PC-3 (cell line): ENCODE data around the gene RASGRP1. TPM values are rescaled to one million over a fixed set of nuclear protein-coding genes. Genes with fewer than 3 reads are reported as not detected.
A peak's percentile ranks its signal among the peaks of the same experiment; 100 is the strongest.

ENCODE experiments used
- ATAC-seq: fragments of 200-7000 bp; cut with Tn5 transposase; 2 replicates; pipeline ENCODE4 v1.9.1; 2020; ENCODE audit warnings: mild to moderate bottlenecking, moderate library complexity
- Bru-seq: library from RNA; stranded (reverse); fragments of 400-500 nt; gene quantifications from one replicate; lab custom pipeline; 2021; lab: Mats Ljungman, UMichigan
- BruChase-seq, 2 experiments: library from RNA; stranded (reverse); fragments of 400-500 nt; gene quantifications; one replicate each; lab custom pipeline; 2021; lab: Mats Ljungman, UMichigan
- BruUV-seq: library from RNA; stranded (reverse); fragments of 400-500 nt; replicated peaks from 2 replicates; lab custom pipeline; 2021; lab: Mats Ljungman, UMichigan
- CTCF ChIA-PET: fragments of 300-600 bp; sonication (Branson Sonifier 250); formaldehyde crosslinking; loops from one replicate; lab custom pipeline; 2022; ENCODE audit warnings: antibody characterized with exemption; lab: Charles Lee
- POLR2A ChIA-PET: fragments of 300-600 bp; sonication (Branson Sonifier 250); formaldehyde crosslinking; loops from one replicate; lab custom pipeline; 2022; ENCODE audit warnings: antibody characterized with exemption; ENCODE audit not compliant: unreplicated experiment; lab: Charles Lee
- DNase-seq: peaks from one replicate; pipeline ENCODE4 v3.0.0-alpha.2; 2015
- H2AFZ ChIP-seq: fragments of 300-600 bp; sonication (generic); 2 replicates; pipeline ENCODE4 v1.6.0; 2016; ENCODE audit warnings: antibody characterized with exemption, low read length
- H3F3A ChIP-seq: fragments of 300-600 bp; sonication (generic); one replicate; pipeline ENCODE4 v1.6.0; 2017; ENCODE audit warnings: antibody characterized with exemption, low read length, control low read depth, mild to moderate bottlenecking; ENCODE audit not compliant: unreplicated experiment
- H3K27ac ChIP-seq: fragments of 300-600 bp; sonication (generic); 2 replicates; pipeline ENCODE4 v1.5.1; 2016; ENCODE audit warnings: mild to moderate bottlenecking, low read length
- H3K27me3 ChIP-seq: fragments of 300-600 bp; sonication (generic); 2 replicates; pipeline ENCODE4 v1.6.1; 2016; ENCODE audit warnings: low read length, mixed read lengths
- H3K36me3 ChIP-seq: fragments of 300-600 bp; sonication (generic); 2 replicates; pipeline ENCODE4 v1.6.1; 2016; ENCODE audit warnings: low read depth, mixed run types, low read length, mixed read lengths
- H3K4me1 ChIP-seq: fragments of 300-600 bp; sonication (generic); 2 replicates; pipeline ENCODE4 v1.5.1; 2016; ENCODE audit warnings: low read length; ENCODE audit not compliant: insufficient read depth
- H3K4me2 ChIP-seq: fragments of 300-600 bp; sonication (generic); 2 replicates; pipeline ENCODE4 v1.6.0; 2016; ENCODE audit warnings: low read length
- H3K4me3 ChIP-seq: fragments of 300-600 bp; sonication (generic); 2 replicates; pipeline ENCODE4 v1.5.1; 2016; ENCODE audit warnings: mild to moderate bottlenecking, low read length, mixed read lengths
- H3K79me2 ChIP-seq: fragments of 300-600 bp; sonication (generic); 2 replicates; pipeline ENCODE4 v1.6.1; 2017; ENCODE audit warnings: low read length, mixed read lengths
- H3K9ac ChIP-seq: fragments of 300-600 bp; sonication (generic); 2 replicates; pipeline ENCODE4 v1.6.0; 2016; ENCODE audit warnings: mild to moderate bottlenecking, low read length
- H3K9me2 ChIP-seq: fragments of 300-600 bp; sonication (generic); replicated peaks from 2 replicates; pipeline ENCODE4 v1.6.1; 2016; ENCODE audit warnings: mixed run types, low read length, mixed read lengths
- H3K9me3 ChIP-seq: fragments of 300-600 bp; sonication (generic); 2 replicates; pipeline ENCODE4 v1.6.1; 2016; ENCODE audit warnings: low read length, mixed read lengths
- H4K20me1 ChIP-seq: fragments of 300-600 bp; sonication (generic); 2 replicates; pipeline ENCODE4 v1.6.1; 2016; ENCODE audit warnings: low read length, mixed read lengths
- EZH2 ChIP-seq: fragments of 300-600 bp; sonication (generic); IDR thresholded peaks from one replicate; pipeline ENCODE4 v1.6.1; 2017; ENCODE audit warnings: antibody characterized with exemption, mild to moderate bottlenecking, low read length; ENCODE audit not compliant: unreplicated experiment
- EZH2phosphoT487 ChIP-seq: fragments of 300-600 bp; sonication (generic); IDR thresholded peaks from 2 replicates; pipeline ENCODE4 v1.6.1; 2018; ENCODE audit warnings: mild to moderate bottlenecking, antibody characterized with exemption, low read length, borderline replicate concordance
- intact Hi-C: fragments of 100-400 bp; cut with micrococcal nuclease; formaldehyde crosslinking; loops from 2 replicates; pipeline ENCODE4 v1.9.0; 2023
- long read RNA-seq: library from polyadenylated mRNA; unstranded; transcript quantifications from one replicate; pipeline ENCODE4 v2.0.0, GENCODE V29; 2021; ENCODE audit not compliant: unreplicated experiment
- total RNA-seq: library from RNA; depleted of rRNA; stranded (reverse); fragments of >200 nt; gene quantifications from 2 replicates; pipeline ENCODE4 v1.2.3, GENCODE V29; 2014; rRNA removed
- TF ChIP-seq, protein P1 (sequence below): fragments of 300-600 bp; sonication (generic); conservative IDR thresholded peaks from 2 replicates; pipeline ENCODE4 v1.5.1; 2017; ENCODE audit warnings: antibody characterized with exemption, low read depth, mild to moderate bottlenecking, low read length

Gene RASGRP1
- not detected in 2 replicates for total RNA-seq
- percentile 1 among the genes with signal in this experiment for Bru-seq, nascent RNA
- percentile 1 among the genes with signal in this experiment for BruChase-seq, experiment 1, labeled RNA remaining after a 6-hour chase
- percentile 3 among the genes with signal in this experiment for BruChase-seq, experiment 2, labeled RNA remaining after a 2-hour chase
- long read RNA-seq, partial matches to known transcripts, result 0 of 6 reads
- long read RNA-seq, other reads (novel, unspliced or antisense), result 6 of 6 reads

DNA sequence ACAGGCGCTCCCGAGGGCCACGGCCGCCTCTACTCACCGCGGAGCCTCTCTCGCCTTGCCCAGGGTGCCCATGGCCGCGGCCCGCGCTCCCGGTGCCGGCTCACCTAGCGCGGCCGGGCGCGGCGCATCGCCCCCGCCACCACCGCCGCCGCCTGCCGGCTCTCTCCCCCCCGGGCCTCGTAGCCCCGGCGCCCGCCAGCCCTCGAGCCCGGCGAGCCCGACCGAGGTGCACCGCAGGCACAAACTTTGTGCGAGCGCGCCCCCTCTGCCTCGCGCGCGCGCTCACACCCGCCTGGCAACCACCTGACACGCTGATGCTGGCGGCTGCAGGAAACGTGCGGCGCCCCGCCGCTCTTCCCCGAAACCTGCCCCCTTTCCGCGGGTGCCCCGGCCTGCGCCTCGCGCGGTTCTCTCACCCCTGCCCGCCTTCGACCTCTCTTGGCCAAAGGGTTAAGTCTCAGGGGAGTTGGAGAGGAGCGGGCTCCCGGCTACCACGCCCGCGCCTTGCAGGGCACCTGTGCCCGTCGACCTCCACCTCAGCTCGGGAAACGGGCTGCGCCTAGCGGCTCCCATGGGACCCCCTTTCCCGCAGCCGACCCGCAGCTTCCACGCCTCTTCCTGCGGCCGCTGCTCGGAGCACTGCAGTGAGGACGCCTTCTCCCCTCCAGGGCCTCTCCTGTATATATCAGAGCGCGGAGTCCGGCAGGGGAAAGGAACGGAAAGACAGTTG lies at the start of gene RASGRP1:
Gene RASGRP1, minus strand, starts transcription at position 258 of the 730 bp plus-strand sequence. Its CDS starts 186 bp downstream, at position 72.
- peak within 1 kb of the TSS; percentile 84 for H3K4me2 ChIP-seq
- H3F3A ChIP-seq, result no peaks in the 10 kb centered on the region
- peak; percentile 35 for DNase-seq
- intact Hi-C loops, result loop anchor here (2.0 to 10.0 kb wide), 3 partner anchors 80 to 122 kb away; no protein-coding TSS in a partner anchor
- H3K9me3 ChIP-seq, result no peaks in the 10 kb centered on the region
- H3K9ac ChIP-seq, result no peak within 1 kb of the TSS
- H3K27ac ChIP-seq, result no peak within 1 kb of the TSS
- no peaks in the 10 kb centered on the region for H3K36me3 ChIP-seq
- TF ChIP-seq EZH2 (no peak), EZH2phosphoT487 (0 out of 2 replicates have a peak, but pooled peaks have one; percentile 28)
- TF ChIP-seq, protein P1, sequence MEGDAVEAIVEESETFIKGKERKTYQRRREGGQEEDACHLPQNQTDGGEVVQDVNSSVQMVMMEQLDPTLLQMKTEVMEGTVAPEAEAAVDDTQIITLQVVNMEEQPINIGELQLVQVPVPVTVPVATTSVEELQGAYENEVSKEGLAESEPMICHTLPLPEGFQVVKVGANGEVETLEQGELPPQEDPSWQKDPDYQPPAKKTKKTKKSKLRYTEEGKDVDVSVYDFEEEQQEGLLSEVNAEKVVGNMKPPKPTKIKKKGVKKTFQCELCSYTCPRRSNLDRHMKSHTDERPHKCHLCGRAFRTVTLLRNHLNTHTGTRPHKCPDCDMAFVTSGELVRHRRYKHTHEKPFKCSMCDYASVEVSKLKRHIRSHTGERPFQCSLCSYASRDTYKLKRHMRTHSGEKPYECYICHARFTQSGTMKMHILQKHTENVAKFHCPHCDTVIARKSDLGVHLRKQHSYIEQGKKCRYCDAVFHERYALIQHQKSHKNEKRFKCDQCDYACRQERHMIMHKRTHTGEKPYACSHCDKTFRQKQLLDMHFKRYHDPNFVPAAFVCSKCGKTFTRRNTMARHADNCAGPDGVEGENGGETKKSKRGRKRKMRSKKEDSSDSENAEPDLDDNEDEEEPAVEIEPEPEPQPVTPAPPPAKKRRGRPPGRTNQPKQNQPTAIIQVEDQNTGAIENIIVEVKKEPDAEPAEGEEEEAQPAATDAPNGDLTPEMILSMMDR, result no peak
- ChIA-PET POLR2A (no interaction called here), CTCF (interaction anchor here (1.2 to 1.5 kb wide), 3 partner anchors 124 to 135 kb away, joined by 4 to 12 read pairs (median 6); no protein-coding TSS in a partner anchor)
- H3K4me3 ChIP-seq, result peak within 1 kb of the TSS; percentile 65
- no TSS peak for BruUV-seq
- H3K27me3 ChIP-seq, result peaks cover 47% of the 10 kb centered on the region
- ATAC-seq, result peak; percentile 68
- H4K20me1 ChIP-seq, result no peaks in the 10 kb centered on the region
- no peaks in the 10 kb centered on the region for H3K79me2 ChIP-seq
- H2AFZ ChIP-seq, result peak within 1 kb of the TSS; percentile 60
- no peaks in the 10 kb centered on the region for H3K4me1 ChIP-seq
- no peaks in the 10 kb centered on the region for H3K9me2 ChIP-seq

DNA sequence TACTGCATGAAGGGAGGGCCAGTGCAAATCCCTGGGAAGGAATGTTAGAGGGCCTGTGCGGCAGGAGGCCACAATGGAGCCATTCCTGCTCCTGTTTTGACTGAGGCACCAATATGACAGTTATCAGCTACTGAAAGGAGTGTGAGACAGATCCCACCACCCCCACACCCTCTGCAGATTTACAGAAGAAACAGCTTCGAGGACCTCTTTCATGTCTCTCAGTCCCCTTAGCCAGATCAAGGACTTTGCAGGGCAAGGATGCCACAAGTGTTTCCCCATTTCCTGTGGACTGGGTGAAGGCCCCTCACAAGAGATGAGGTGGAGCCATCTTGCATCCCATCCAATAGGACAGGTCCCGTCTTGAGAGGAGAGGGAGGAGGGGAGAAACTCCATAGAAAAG lies 48.5 kb upstream of the RASGRP1 start:
- BruUV-seq, result no TSS peak
- intact Hi-C loops, result no loop called here
- no peaks in the 10 kb centered on the region for H3K36me3 ChIP-seq
- DNase-seq, result no peak
- H4K20me1 ChIP-seq, result no peaks in the 10 kb centered on the region
- H3K4me3 ChIP-seq, result no peak overlapping the region
- no peaks in the 10 kb centered on the region for H3K4me1 ChIP-seq
- H3K9ac ChIP-seq, result no peak overlapping the region
- H2AFZ ChIP-seq, result no peak overlapping the region
- ChIA-PET CTCF (no interaction called here), POLR2A (no interaction called here)
- H3K9me3 ChIP-seq, result no peaks in the 10 kb centered on the region
- H3F3A ChIP-seq, result no peaks in the 10 kb centered on the region
- H3K9me2 ChIP-seq, result no peaks in the 10 kb centered on the region
- H3K4me2 ChIP-seq, result no peak overlapping the region
- H3K27ac ChIP-seq, result no peak overlapping the region
- H3K79me2 ChIP-seq, result no peaks in the 10 kb centered on the region
- TF ChIP-seq EZH2 (no peak), EZH2phosphoT487 (no peak)
- TF ChIP-seq, protein P1, result no peak
- H3K27me3 ChIP-seq, result peaks cover 84% of the 10 kb centered on the region
- no peak for ATAC-seq
